Measurements from ENCODE around the gene FAM13B. TPM values are rescaled to one million over a fixed set of nuclear protein-coding genes. Genes with fewer than 3 reads are reported as not detected.
"Not testable (repeated sequence)": the region's sequence is repeated elsewhere in the genome, so short reads cannot be mapped to it uniquely, and the experiment has no call there.

FAM13B gene
- total and polyA plus RNA-seq, 2 of the 8 experiments (the other 6 are each of a cell fraction or from before 2014, with no cell fraction given) = 6.4 to 17.0 TPM

- H2BK120ac ChIP-seq (replicated peaks; ENCODE audit: low read depth, low read length); H3K79me1 ChIP-seq (ENCODE audit: low read depth, low read length); POLR2A ChIA-PET (ENCODE audit: partially characterized antibody); H2BK20ac ChIP-seq (ENCODE audit: low read length); H3K4ac ChIP-seq (replicated peaks; ENCODE audit: insufficient read length, low read depth, low read length); H3K4me2 ChIP-seq (ENCODE audit: insufficient read depth in 1 of 2, low read depth in 2 of 2, low read length in 2 of 2); H4K91ac ChIP-seq (replicated peaks; ENCODE audit: insufficient read length, low read length); H3K23me2 ChIP-seq (ENCODE audit: low read depth, low read length); H3K9me3 ChIP-seq (ENCODE audit: insufficient read depth in 2 of 2, low read depth in 1 of 2, low read length in 1 of 2); H3K27ac ChIP-seq (ENCODE audit: low read depth, low read length); H3K18ac ChIP-seq (ENCODE audit: extremely low read depth, low read length); H4K5ac ChIP-seq (ENCODE audit: insufficient read length, low read depth, low read length); H3K79me2 ChIP-seq (ENCODE audit: control insufficient read depth in 1 of 2, insufficient read depth in 2 of 2, low read length in 2 of 2); DNase-seq (ENCODE audit: low read depth in 1 of 2, low spot score in 2 of 2); H3K14ac ChIP-seq (ENCODE audit: insufficient read length); H3K9ac ChIP-seq (replicated peaks in 1 of 4; ENCODE audit: extremely low read depth in 1 of 4, low read depth in 3 of 4, low read length in 3 of 4); H4K8ac ChIP-seq (ENCODE audit: extremely low read depth, insufficient read depth, low read length); H2BK12ac ChIP-seq (ENCODE audit: low read depth, low read length); H3K4me3 ChIP-seq (ENCODE audit: extremely low read depth in 1 of 4, insufficient read depth in 2 of 4, low read depth in 3 of 4, low read length in 4 of 4); H3K27me3 ChIP-seq (replicated peaks in 1 of 4; ENCODE audit: control insufficient read depth in 3 of 4, extremely low read depth in 1 of 4, insufficient read depth in 3 of 4, low read length in 3 of 4); H3K23ac ChIP-seq (ENCODE audit: insufficient read length); H3K4me1 ChIP-seq (replicated peaks in 1 of 4; ENCODE audit: control insufficient read depth in 3 of 4, insufficient read depth in 4 of 4, low read length in 3 of 4); H2AK5ac ChIP-seq (ENCODE audit: low read depth, low read length); H3K56ac ChIP-seq (replicated peaks; ENCODE audit: insufficient read length, low read depth, low read length); H2BK5ac ChIP-seq (ENCODE audit: low read depth, low read length); H4K20me1 ChIP-seq (replicated peaks in 1 of 2; ENCODE audit: control insufficient read depth in 1 of 2, insufficient read depth in 2 of 2, low read length in 2 of 2); H3K36me3 ChIP-seq (ENCODE audit: control insufficient read depth in 2 of 4, insufficient read depth in 4 of 4, low read length in 3 of 4); H2BK15ac ChIP-seq (ENCODE audit: low read length); H2AFZ ChIP-seq (ENCODE audit: low read length); FAIRE-seq: not testable (repeated sequence)
- CTCF ChIA-PET (ENCODE audit: partially characterized antibody) = interaction anchor here (0.7 to 1.9 kb wide), 5 partner anchors 13 to 31 kb away, joined by 3 to 8 read pairs (median 4); partner anchors contain the start of gene WNT8A
- 86% methylated on average over 1 of the region's 1 CpG; no CpG with 5 or more reads in 1 of the 2 experiments for WGBS, 2 experiments (ENCODE audit: extremely low coverage in 1 of 2, insufficient coverage in 1 of 2, insufficient read length in 1 of 2, insufficient replicate concordance in 2 of 2, low coverage in 1 of 2, low lambda C conversion rate in 2 of 2, missing lambda C conversion rate in 1 of 2)
Measured at GRCh38 chr5:138052718-138053117, 19.8 kb upstream of the FAM13B start.

Data from H1 (cell line).